Upper lobe of left lung (tissue), 4 donors: Measurements from ENCODE around the gene FMC1.

Experiments
- POLR2A ChIP-seq, 4 donors: fragments of 450-650 bp; IDR thresholded peaks; one replicate each; pipeline ENCODE4 v1.5.1; 2016 to 2017; ENCODE audit warnings: antibody characterized with exemption in 4 of 4, mild to moderate bottlenecking in 2 of 4
- POLR2AphosphoS5 ChIP-seq, 2 donors: sonication (generic); formaldehyde crosslinking; IDR thresholded peaks; one replicate each; pipeline ENCODE4 v1.5.1; 2017; ENCODE audit warnings: antibody characterized with exemption in 2 of 2
- TF ChIP-seq, protein P1 (sequence below), 6 experiments: fragments of 450-650 bp in 4 of 6; fragments of 200-600 bp in 2 of 6; sonication (generic) in 2 of 6; IDR thresholded peaks; one replicate each; pipeline ENCODE4 v1.5.1; 2016 to 2019; ENCODE audit warnings: antibody characterized with exemption in 6 of 6

GRCh38 chr7:139374246-139374645 lies 33.1 kb downstream of the FMC1 start:
- TF ChIP-seq, protein P1, sequence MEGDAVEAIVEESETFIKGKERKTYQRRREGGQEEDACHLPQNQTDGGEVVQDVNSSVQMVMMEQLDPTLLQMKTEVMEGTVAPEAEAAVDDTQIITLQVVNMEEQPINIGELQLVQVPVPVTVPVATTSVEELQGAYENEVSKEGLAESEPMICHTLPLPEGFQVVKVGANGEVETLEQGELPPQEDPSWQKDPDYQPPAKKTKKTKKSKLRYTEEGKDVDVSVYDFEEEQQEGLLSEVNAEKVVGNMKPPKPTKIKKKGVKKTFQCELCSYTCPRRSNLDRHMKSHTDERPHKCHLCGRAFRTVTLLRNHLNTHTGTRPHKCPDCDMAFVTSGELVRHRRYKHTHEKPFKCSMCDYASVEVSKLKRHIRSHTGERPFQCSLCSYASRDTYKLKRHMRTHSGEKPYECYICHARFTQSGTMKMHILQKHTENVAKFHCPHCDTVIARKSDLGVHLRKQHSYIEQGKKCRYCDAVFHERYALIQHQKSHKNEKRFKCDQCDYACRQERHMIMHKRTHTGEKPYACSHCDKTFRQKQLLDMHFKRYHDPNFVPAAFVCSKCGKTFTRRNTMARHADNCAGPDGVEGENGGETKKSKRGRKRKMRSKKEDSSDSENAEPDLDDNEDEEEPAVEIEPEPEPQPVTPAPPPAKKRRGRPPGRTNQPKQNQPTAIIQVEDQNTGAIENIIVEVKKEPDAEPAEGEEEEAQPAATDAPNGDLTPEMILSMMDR (IDR thresholded peaks at IDR 0.05): no peak
- no peak for TF ChIP-seq POLR2A (IDR thresholded peaks at IDR 0.05)
- TF ChIP-seq POLR2AphosphoS5 (IDR thresholded peaks at IDR 0.05): no peak
